ENCODE data around the gene SLC4A3.

The SLC4A3 gene

DNA sequence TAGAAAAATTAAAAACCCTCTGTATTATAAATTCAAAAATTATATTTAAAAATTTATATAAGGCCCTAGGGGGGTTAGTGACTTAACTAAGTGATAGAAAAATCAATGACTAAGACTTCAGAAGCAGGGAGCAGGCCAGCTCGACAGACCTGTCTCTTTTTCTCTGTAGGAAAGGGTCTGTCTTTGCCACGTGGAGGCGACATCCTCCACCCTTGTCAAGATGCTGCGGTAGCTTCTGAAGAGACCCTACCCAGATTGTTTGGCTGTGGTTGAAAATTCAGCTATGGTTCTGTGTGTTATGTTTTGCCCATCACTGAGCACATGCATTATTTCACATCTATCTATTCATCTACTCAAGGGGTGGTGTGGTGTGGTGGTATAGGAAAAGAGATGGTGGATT, 8.2 kb upstream of the SLC4A3 start:
- no peaks in the 10 kb centered on the region for H3K9me3 Mint-ChIP-seq
- H3K27ac Mint-ChIP-seq = no peak overlapping the region
- H3K27me3 Mint-ChIP-seq = peaks cover 13 to 25% of the 10 kb centered on the region in 2 donors
- no peak for ATAC-seq (replicated peaks)
- H3K36me3 Mint-ChIP-seq = peaks cover 20 to 24% of the 10 kb centered on the region in 2 donors
- no peak overlapping the region for H3K4me3 Mint-ChIP-seq
- DNase-seq = no peak
- no peaks in the 10 kb centered on the region for H3K4me1 Mint-ChIP-seq

DNA sequence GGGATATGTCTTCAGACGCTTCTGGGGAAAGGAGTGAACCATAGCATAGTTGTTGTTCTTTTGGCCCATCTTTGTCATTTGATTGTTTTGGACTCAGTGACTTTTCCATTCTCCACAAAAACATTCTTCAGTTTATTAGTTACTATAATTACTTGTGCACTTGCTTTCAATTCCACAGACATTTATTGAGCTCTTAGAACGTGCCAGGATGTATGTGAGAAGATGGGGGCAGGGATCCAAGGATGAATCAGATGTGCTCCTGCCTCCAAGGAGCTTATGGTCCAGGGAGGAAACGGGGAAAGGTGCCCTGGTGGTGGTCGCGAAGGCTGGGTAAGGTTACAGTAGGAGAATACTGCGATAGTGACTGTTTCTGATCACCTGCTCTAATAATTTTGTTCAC, 6.9 kb upstream of the SLC4A3 start:
- H3K27ac Mint-ChIP-seq = no peak overlapping the region
- no peaks in the 10 kb centered on the region for H3K4me1 Mint-ChIP-seq
- H3K36me3 Mint-ChIP-seq = peaks cover 8 to 11% of the 10 kb centered on the region in 2 donors
- H3K4me3 Mint-ChIP-seq = no peak overlapping the region
- H3K9me3 Mint-ChIP-seq = no peaks in the 10 kb centered on the region
- no peak for DNase-seq
- peaks cover 21 to 38% of the 10 kb centered on the region in 2 donors for H3K27me3 Mint-ChIP-seq
- ATAC-seq (replicated peaks) = no peak

DNA sequence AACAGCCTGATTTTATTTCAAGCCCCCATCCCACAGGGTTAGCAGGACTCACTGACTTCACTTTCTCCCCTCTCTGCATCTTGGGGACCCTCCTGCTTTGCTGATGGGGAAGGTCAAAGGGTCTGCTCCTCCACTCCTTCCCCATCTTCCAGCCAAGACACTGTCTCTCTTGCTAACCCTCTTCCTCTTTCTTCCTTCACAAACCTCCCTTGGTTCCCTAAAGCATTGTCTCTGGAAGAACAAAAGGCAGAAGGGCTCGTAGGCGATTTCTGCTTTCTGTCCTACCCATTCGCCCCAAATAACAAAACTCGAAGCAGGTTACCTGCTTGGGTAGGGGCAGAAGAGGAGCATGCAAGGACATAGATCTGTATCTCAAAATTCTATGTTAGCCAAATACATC, 5.5 kb upstream of the SLC4A3 start:
- Mint-ChIP-seq H3K27me3 (peaks cover 32 to 48% of the 10 kb centered on the region in 2 donors), H3K4me3 (no peak overlapping the region), H3K27ac (no peak overlapping the region), H3K9me3 (no peaks in the 10 kb centered on the region), H3K36me3 (peaks cover under 1 to 1% of the 10 kb centered on the region in 2 donors), H3K4me1 (peaks cover under 1 to 3% of the 10 kb centered on the region in 2 donors)
- ATAC-seq (replicated peaks) (no peak), DNase-seq (no peak)

DNA sequence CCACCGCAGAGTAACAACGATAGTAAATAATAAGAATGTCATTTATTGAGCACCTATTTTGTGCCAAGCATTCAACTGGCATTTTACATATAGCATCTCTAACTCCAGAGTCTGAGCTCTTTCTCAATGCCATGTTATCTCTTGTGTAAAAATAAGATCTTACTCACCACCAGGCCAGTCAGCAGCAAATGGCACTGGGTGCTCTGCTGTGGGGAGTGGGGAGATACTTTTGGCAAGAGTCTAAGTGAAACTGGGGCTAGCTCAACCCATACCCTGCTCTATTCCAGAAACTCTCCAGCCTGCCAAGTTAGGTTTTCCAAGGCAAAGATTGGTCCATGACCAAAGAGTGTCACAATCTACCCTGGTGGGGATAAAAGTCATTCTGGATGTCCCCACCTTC, 5.0 kb upstream of the SLC4A3 start:
- Mint-ChIP-seq H3K4me3 (no peak overlapping the region), H3K4me1 (peaks cover 2 to 6% of the 10 kb centered on the region in 2 donors), H3K27me3 (peaks cover 35 to 51% of the 10 kb centered on the region in 2 donors), H3K36me3 (peaks cover 0 to 3% of the 10 kb centered on the region in 2 donors), H3K9me3 (no peaks in the 10 kb centered on the region), H3K27ac (no peak overlapping the region)
- DNase-seq = no peak
- no peak for ATAC-seq (replicated peaks)

DNA sequence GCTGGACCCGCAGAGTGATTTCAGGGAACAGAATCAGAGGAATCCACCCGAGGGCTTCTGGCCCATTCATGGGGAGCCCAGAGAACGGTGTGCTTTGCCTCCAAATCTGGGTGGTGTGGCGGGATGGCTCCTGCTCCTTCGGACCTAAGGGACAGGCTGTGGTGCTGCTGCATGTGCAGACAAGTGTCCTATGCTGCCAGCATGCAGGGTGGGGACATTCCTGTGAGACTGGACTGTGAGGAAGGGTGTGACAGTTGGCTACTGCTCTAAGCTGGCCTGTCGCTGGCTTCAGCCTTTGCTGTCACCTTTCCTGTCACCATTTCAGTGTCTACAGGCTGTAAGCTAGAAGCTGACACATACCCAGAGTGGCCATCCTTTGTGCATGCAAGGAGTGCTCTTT, 2.9 kb upstream of the SLC4A3 start:
- Mint-ChIP-seq H3K36me3 (peaks cover 0 to 3% of the 10 kb centered on the region in 2 donors), H3K27ac (no peak overlapping the region), H3K9me3 (no peaks in the 10 kb centered on the region), H3K4me3 (no peak overlapping the region), H3K27me3 (peaks cover 46 to 68% of the 10 kb centered on the region in 2 donors), H3K4me1 (peaks cover 9 to 15% of the 10 kb centered on the region in 2 donors)
- ATAC-seq (replicated peaks) (no peak), DNase-seq (no peak)

DNA sequence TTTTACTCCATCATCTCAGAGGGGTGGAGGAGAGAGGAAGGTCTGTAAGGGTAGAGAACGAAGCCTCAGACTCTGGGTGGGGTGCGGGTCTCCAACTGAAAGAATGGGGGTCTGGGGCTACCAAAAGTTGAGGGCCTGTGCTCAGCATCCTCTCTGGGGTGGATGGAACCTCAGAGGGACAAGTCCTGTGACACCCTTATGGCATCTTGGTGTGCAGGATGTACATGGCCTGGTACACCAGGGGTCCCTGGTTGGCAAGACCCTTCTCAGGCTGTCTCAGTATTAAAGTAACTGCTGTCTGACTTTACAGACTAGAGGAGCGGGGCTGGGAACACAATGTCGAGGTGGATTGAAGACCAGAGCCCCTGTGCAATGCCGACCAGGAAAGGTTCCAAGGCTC, 2.3 kb upstream of the SLC4A3 start:
- DNase-seq = no peak
- no peak overlapping the region for H3K4me3 Mint-ChIP-seq
- peaks cover 0 to 3% of the 10 kb centered on the region in 2 donors for H3K36me3 Mint-ChIP-seq
- peaks cover 9 to 15% of the 10 kb centered on the region in 2 donors for H3K4me1 Mint-ChIP-seq
- ATAC-seq (replicated peaks) = no peak
- peaks cover 50 to 74% of the 10 kb centered on the region in 2 donors for H3K27me3 Mint-ChIP-seq
- no peak overlapping the region for H3K27ac Mint-ChIP-seq
- no peaks in the 10 kb centered on the region for H3K9me3 Mint-ChIP-seq

DNA sequence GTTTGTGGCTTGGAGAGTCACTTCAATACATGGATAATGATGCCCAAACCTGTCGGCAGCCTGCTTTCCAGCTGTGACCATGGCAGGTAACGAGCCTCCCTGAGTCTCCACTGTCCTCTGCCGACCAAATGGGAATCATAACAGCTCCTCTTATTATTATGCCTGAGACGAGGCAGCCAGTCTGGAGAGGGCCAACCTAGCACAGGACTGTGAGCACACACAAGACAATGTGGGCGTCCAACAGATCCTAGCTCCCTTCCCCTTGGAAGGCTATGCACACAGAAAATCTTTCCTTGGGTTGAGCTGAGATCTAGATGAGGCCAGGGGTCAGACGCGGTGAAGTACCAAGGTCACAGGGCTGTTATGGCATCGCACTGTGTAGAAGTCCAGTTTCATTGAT, 890 bp upstream of the SLC4A3 start:
- DNase-seq (no peak), ATAC-seq (replicated peaks) (no peak)
- Mint-ChIP-seq H3K4me1 (peaks cover 9 to 20% of the 10 kb centered on the region in 2 donors), H3K27ac (no peak overlapping the region), H3K27me3 (peaks cover 61 to 84% of the 10 kb centered on the region in 2 donors), H3K9me3 (no peaks in the 10 kb centered on the region), H3K36me3 (peaks cover 0 to 3% of the 10 kb centered on the region in 2 donors), H3K4me3 (peak overlapping the region; percentile 81 to 82)

DNA sequence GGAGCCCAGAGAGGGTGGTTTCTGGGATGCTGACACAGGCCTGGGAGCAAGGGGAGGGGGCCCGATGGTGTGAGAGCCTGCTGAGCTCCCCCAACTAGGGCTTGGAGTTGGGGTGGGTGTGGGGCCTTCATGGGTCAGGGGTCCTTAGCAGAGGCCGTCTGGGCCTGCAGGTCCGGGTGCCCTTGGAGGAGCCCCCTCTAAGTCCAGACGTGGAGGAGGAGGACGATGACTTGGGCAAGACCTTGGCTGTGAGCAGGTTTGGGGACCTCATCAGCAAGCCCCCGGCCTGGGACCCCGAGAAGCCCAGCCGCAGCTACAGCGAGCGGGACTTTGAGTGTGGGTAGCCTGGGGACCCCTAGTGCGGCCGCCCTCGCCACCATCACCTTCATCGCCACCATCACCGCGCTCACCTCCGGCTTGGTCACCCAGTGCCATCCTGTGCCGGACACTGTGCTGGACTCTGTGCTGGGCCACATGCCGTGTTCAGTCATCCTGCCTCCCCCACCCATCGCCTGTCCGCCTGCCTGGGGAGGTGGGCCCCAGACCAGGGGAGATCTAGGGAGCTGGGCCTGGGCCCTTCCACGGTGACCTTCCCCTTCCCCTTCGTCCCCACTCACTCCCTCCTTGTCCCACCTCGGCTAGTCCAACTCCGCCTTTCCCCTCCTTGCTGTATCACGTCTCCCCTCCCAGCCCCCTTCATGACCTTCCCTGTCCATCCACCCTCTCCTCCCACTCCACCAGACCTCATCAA, 980 bp downstream of the SLC4A3 start:
- Mint-ChIP-seq H3K9me3 (no peaks in the 10 kb centered on the region), H3K4me1 (peaks cover 9 to 20% of the 10 kb centered on the region in 2 donors), H3K36me3 (peaks cover 0 to 3% of the 10 kb centered on the region in 2 donors), H3K27ac (no peak overlapping the region), H3K4me3 (peak overlapping the region; percentile 15 to 54), H3K27me3 (peaks cover 61 to 83% of the 10 kb centered on the region in 2 donors)
- DNase-seq (no peak), ATAC-seq (replicated peaks) (no peak)

DNA sequence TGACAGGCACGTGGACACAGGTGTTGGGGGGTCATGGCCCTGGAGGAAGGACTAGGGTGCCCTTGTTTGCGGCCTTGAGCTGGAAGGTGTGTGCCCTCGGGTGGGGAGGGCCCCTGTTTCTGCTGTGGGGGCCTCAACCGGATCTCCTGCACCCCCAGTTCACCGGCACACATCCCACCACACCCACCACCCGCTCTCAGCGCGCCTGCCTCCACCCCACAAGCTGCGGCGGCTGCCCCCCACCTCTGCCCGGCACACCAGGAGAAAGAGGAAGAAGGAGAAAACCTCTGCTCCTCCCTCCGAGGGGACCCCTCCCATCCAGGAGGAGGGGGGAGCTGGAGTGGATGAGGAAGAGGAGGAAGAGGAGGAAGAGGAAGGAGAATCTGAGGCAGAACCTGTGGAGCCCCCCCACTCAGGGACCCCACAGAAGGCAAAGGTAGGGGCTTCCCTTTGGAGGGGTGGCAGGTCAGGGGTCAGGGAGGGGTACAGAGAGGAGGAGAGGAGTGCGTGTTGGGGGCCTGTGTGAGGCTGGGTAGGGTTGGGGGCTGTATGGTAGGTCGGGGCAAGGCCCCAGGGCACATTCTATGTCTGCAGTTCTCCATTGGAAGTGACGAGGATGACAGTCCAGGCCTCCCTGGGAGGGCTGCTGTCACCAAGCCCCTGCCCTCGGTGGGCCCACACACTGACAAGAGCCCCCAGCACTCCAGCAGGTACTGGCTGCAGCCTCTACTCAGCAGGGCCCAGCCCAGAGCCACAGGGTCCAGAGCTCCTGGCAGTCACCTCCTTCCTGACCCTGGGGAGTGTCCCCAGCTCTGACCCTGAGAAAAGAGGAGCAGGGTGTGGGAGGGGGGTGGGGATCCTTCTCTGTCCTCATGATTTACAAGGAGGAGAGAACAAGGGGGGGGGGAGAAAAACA, 1.8 kb downstream of the SLC4A3 start:
- Mint-ChIP-seq H3K27me3 (peaks cover 58 to 82% of the 10 kb centered on the region in 2 donors), H3K27ac (no peak overlapping the region), H3K36me3 (peaks cover 0 to 3% of the 10 kb centered on the region in 2 donors), H3K4me3 (peak overlapping the region in 1 of 2 donors; percentile 35), H3K4me1 (peaks cover 9 to 20% of the 10 kb centered on the region in 2 donors), H3K9me3 (no peaks in the 10 kb centered on the region)
- ATAC-seq (replicated peaks) (no peak), DNase-seq (no peak)

DNA sequence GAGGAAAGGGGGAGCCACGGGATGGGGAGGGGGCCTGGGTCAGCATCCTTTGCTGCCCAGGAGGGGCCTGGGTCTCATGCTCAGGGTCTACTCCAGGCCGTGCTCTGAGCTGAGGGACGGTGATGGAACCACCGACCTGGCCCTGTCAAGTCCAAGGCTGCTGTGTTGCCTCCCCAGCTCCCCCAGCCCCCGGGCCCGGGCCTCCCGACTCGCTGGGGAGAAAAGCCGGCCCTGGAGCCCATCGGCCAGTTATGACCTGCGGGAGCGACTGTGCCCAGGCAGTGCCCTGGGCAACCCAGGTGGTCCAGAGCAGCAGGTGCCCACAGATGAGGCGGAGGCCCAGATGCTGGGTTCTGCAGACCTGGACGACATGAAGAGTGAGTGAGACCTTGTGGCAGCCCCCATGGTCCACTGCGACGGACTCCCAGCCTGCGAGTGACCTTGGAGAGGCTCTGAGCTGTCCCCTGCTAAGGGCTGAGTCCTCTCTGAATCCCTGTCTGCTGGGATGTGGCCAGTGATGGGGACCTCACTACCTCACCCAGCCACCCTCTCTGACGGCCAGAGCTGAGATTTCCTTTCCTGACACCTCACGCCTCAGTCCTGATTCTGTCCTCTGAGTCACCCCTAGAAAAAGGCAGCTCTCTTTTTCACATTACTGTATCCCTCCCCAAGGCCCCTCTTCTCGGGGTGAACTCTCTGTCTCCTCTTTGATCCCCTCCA, 2.7 kb downstream of the SLC4A3 start:
- ATAC-seq (replicated peaks) (no peak), DNase-seq (no peak)
- Mint-ChIP-seq H3K4me1 (peaks cover 9 to 20% of the 10 kb centered on the region in 2 donors), H3K27ac (no peak overlapping the region), H3K27me3 (peaks cover 51 to 73% of the 10 kb centered on the region in 2 donors), H3K4me3 (no peak overlapping the region), H3K9me3 (no peaks in the 10 kb centered on the region), H3K36me3 (peaks cover 0 to 3% of the 10 kb centered on the region in 2 donors)

DNA sequence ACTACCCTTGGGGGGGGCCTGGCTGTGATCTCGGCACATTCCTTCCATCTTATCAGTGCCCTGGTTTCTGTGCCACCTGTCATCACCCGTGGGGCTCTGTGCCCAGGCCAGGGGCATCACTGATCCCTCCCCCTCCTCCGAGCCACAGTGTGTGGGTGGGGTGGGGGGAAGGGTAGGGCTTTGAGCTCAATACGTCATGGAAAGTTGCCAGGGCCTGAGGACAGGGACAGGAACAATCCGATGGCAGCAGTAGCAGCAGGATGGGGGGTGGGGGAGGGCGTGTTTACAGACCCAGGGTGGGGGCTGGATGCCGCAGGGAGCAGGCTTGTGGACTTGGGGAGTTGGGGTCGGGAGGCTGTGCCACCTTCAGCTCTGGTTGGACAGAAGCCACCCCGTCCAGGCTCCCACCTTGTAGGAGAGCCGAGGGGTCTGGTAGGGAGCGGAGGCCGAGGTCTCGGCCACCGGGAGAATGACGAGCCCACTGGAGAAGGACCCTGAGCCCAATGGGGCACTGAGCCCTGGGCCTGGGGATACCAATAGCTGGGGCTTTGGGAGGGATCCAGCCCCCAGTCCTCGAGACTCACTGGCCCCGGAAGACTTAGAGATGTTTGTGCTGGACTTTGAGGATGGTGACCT, 3.5 kb downstream of the SLC4A3 start:
- peaks cover 53 to 75% of the 10 kb centered on the region in 2 donors for H3K27me3 Mint-ChIP-seq
- ATAC-seq (replicated peaks) (no peak), DNase-seq (no peak)
- H3K4me1 Mint-ChIP-seq = peaks cover 9 to 20% of the 10 kb centered on the region in 2 donors
- H3K27ac Mint-ChIP-seq = no peak overlapping the region
- no peaks in the 10 kb centered on the region for H3K9me3 Mint-ChIP-seq
- H3K36me3 Mint-ChIP-seq = peaks cover 0 to 3% of the 10 kb centered on the region in 2 donors
- no peak overlapping the region for H3K4me3 Mint-ChIP-seq

DNA sequence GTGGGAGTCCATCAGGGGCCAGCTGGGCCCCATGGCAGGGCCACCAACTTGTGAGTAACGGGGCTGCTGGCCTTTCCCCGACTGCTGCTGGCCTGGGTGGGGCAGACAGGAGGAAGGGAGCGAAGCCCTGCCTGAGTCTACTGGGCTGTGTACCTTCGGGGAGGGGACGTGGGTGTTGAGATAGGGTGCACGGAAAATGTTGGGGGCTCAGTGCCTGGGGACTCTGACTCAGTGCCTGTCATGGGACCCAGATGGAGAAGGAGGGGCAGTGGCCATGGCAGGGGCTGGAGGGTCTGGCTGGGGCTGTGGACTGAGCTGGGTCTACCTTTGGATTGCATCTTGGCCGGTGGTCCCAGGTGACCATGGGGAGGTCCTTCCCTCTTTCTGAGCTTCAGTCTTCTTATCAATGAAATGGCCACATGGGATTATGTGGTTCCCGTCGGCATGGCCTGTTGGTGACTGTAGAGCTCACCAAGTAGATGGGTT, 4.0 kb downstream of the SLC4A3 start:
- Mint-ChIP-seq H3K4me3 (no peak overlapping the region), H3K27ac (no peak overlapping the region), H3K4me1 (peaks cover 9 to 20% of the 10 kb centered on the region in 2 donors), H3K27me3 (peaks cover 53 to 75% of the 10 kb centered on the region in 2 donors), H3K9me3 (no peaks in the 10 kb centered on the region), H3K36me3 (peaks cover 0 to 3% of the 10 kb centered on the region in 2 donors)
- ATAC-seq (replicated peaks) = no peak
- no peak for DNase-seq

DNA sequence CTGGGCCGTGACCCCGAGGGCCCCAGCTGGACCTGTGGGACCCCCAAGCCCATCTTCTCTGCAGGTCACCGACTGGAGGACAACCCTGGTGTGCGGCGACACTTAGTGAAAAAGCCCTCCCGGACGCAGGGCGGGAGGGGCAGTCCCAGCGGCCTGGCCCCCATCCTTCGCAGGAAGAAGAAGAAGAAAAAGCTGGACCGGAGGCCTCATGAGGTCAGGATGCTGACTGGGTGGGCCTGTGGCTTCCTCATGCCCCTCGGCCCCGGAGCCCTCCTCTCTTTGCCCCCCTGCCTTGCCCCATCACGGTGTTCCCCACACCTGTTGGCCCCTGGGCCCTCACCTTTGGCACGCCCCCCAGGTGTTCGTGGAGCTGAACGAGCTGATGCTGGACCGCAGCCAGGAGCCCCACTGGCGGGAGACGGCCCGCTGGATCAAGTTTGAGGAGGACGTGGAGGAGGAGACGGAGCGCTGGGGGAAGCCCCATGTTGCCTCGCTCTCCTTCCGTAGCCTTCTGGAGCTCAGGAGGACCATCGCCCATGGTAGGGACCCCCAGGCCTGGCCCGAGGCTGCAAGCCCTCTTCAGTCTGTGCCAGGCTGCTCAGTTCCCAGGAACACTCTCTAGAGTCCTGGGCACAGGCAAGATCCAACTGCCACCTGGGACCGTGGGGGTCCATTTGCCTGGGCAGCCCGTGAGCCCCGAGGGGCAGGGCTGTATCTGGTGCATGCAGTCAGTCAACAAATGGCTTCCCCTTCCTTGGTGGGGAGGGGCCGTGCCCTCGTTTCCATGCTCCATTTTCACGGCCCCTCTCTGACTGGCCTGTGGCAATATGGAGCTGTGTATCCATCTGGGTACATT, 4.7 kb downstream of the SLC4A3 start:
- no peaks in the 10 kb centered on the region for H3K36me3 Mint-ChIP-seq
- H3K9me3 Mint-ChIP-seq = no peaks in the 10 kb centered on the region
- no peak overlapping the region for H3K27ac Mint-ChIP-seq
- peaks cover 53 to 75% of the 10 kb centered on the region in 2 donors for H3K27me3 Mint-ChIP-seq
- H3K4me3 Mint-ChIP-seq = no peak overlapping the region
- H3K4me1 Mint-ChIP-seq = peaks cover 6 to 15% of the 10 kb centered on the region in 2 donors
- no peak for DNase-seq
- no peak for ATAC-seq (replicated peaks)
